ENCODE data around the gene BIN1.
A peak's percentile ranks its signal among the peaks of the same experiment; 100 is the strongest.
"Not testable (repeated sequence)": the region's sequence is repeated elsewhere in the genome, so short reads cannot be mapped to it uniquely, and the experiment has no call there.

Gene BIN1

GRCh38 chr2:127134235-127134634 lies 27.3 kb upstream of the BIN1 start:
- H3K27ac ChIP-seq (ENCODE audit: low read length): no peak overlapping the region
- H3K4me3 ChIP-seq (ENCODE audit: low read length): no peak overlapping the region
- no peaks in the 10 kb centered on the region for H3K36me3 ChIP-seq (ENCODE audit: control insufficient read depth, insufficient read depth, low read length)
- H3K9me3 ChIP-seq (ENCODE audit: control insufficient read depth, insufficient read depth, low read length): no peaks in the 10 kb centered on the region
- no peak for DNase-seq (ENCODE audit: low read depth, low spot score)
- no peaks in the 10 kb centered on the region for H3K27me3 ChIP-seq (ENCODE audit: control insufficient read depth, insufficient read depth, low read length)
- no CpG with 5 or more reads among the region's 4 CpGs for WGBS (ENCODE audit: insufficient coverage, insufficient read length)
- no peaks in the 10 kb centered on the region for H3K4me1 ChIP-seq (ENCODE audit: control insufficient read depth, insufficient read depth, low read length)

DNA sequence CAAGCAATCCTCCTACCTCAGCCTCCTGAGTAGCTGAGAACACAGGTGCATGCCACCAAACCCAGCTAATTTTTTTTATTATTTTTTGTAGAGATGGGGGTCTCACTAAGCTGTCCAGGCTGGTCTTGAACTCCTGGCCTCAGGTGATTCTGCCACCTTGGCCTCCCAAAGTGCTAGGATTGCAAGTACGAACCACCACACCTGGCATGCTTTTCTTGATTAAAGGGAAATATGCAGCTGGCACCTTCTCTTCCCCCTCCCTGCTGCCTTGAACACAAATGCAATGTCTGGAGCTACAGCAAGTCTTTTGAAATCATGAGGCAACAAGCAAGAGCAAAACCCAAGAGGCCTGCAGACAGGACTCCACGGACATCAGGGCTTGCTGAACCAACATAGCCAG lies 26.8 kb upstream of the BIN1 start:
- Histone ChIP-seq H3K27me3 (ENCODE audit: control insufficient read depth, insufficient read depth, low read length) (no peaks in the 10 kb centered on the region), H3K36me3 (ENCODE audit: control insufficient read depth, insufficient read depth, low read length) (no peaks in the 10 kb centered on the region), H3K9me3 (ENCODE audit: control insufficient read depth, insufficient read depth, low read length) (no peaks in the 10 kb centered on the region), H3K4me1 (ENCODE audit: control insufficient read depth, insufficient read depth, low read length) (no peaks in the 10 kb centered on the region), H3K27ac (ENCODE audit: low read length) (no peak overlapping the region), H3K4me3 (ENCODE audit: low read length) (no peak overlapping the region)
- no peak for DNase-seq (ENCODE audit: low read depth, low spot score)
- no CpG with 5 or more reads among the region's 2 CpGs for WGBS (ENCODE audit: insufficient coverage, insufficient read length)

- Histone ChIP-seq H3K27ac (ENCODE audit: low read length) (no peak overlapping the region), H3K9me3 (ENCODE audit: control insufficient read depth, insufficient read depth, low read length) (no peaks in the 10 kb centered on the region), H3K4me3 (ENCODE audit: low read length) (no peak overlapping the region), H3K36me3 (ENCODE audit: control insufficient read depth, insufficient read depth, low read length) (no peaks in the 10 kb centered on the region), H3K4me1 (ENCODE audit: control insufficient read depth, insufficient read depth, low read length) (no peaks in the 10 kb centered on the region), H3K27me3 (ENCODE audit: control insufficient read depth, insufficient read depth, low read length) (no peaks in the 10 kb centered on the region)
- DNase-seq (ENCODE audit: low read depth, low spot score): no peak
- no CpG with 5 or more reads among the region's 4 CpGs for WGBS (ENCODE audit: insufficient coverage, insufficient read length)
Measured at GRCh38 chr2:127130421-127130820, 23.5 kb upstream of the BIN1 start.

- Histone ChIP-seq H3K27me3 (ENCODE audit: control insufficient read depth, insufficient read depth, low read length) (no peaks in the 10 kb centered on the region), H3K9me3 (ENCODE audit: control insufficient read depth, insufficient read depth, low read length) (no peaks in the 10 kb centered on the region)
Measured at GRCh38 chr2:127129937-127130336, 23.0 kb upstream of the BIN1 start.

GRCh38 chr2:127128445-127128904 lies 21.5 kb upstream of the BIN1 start:
- Histone ChIP-seq H3K27ac (ENCODE audit: low read length) (no peak overlapping the region), H3K4me3 (ENCODE audit: low read length) (no peak overlapping the region), H3K27me3 (ENCODE audit: control insufficient read depth, insufficient read depth, low read length) (no peaks in the 10 kb centered on the region), H3K9me3 (ENCODE audit: control insufficient read depth, insufficient read depth, low read length) (no peaks in the 10 kb centered on the region), H3K36me3 (ENCODE audit: control insufficient read depth, insufficient read depth, low read length) (no peaks in the 10 kb centered on the region), H3K4me1 (ENCODE audit: control insufficient read depth, insufficient read depth, low read length) (no peaks in the 10 kb centered on the region)
- no CpG with 5 or more reads among the region's 8 CpGs for WGBS (ENCODE audit: insufficient coverage, insufficient read length)
- peak; percentile 66 for DNase-seq (ENCODE audit: low read depth, low spot score)

More at GRCh38 chr2:127129937-127130336, 23.0 kb upstream of the BIN1 start:
- Histone ChIP-seq H3K4me3 (ENCODE audit: low read length) (no peak overlapping the region), H3K4me1 (ENCODE audit: control insufficient read depth, insufficient read depth, low read length) (no peaks in the 10 kb centered on the region), H3K27ac (ENCODE audit: low read length) (no peak overlapping the region), H3K36me3 (ENCODE audit: control insufficient read depth, insufficient read depth, low read length) (no peaks in the 10 kb centered on the region)
- no peak for DNase-seq (ENCODE audit: low read depth, low spot score)
- no CpG with 5 or more reads among the region's 11 CpGs for WGBS (ENCODE audit: insufficient coverage, insufficient read length)

- no peaks in the 10 kb centered on the region for H3K4me1 ChIP-seq (ENCODE audit: control insufficient read depth, insufficient read depth, low read length)
- no peak overlapping the region for H3K4me3 ChIP-seq (ENCODE audit: low read length)
- WGBS (ENCODE audit: insufficient coverage, insufficient read length): no CpG with 5 or more reads among the region's 1 CpG
- no peak for DNase-seq (ENCODE audit: low read depth, low spot score)
- H3K27me3 ChIP-seq (ENCODE audit: control insufficient read depth, insufficient read depth, low read length): no peaks in the 10 kb centered on the region
- H3K27ac ChIP-seq (ENCODE audit: low read length): no peak overlapping the region
- H3K36me3 ChIP-seq (ENCODE audit: control insufficient read depth, insufficient read depth, low read length): no peaks in the 10 kb centered on the region
- peaks cover 3% of the 10 kb centered on the region for H3K9me3 ChIP-seq (ENCODE audit: control insufficient read depth, insufficient read depth, low read length)
Measured at GRCh38 chr2:127125821-127126220, 18.9 kb upstream of the BIN1 start.

GRCh38 chr2:127124426-127124825 lies 17.5 kb upstream of the BIN1 start:
- Histone ChIP-seq H3K36me3 (ENCODE audit: control insufficient read depth, insufficient read depth, low read length) (no peaks in the 10 kb centered on the region), H3K4me1 (ENCODE audit: control insufficient read depth, insufficient read depth, low read length) (no peaks in the 10 kb centered on the region), H3K4me3 (ENCODE audit: low read length) (no peak overlapping the region), H3K9me3 (ENCODE audit: control insufficient read depth, insufficient read depth, low read length) (peaks cover 3% of the 10 kb centered on the region), H3K27me3 (ENCODE audit: control insufficient read depth, insufficient read depth, low read length) (no peaks in the 10 kb centered on the region), H3K27ac (ENCODE audit: low read length) (no peak overlapping the region)
- no CpG with 5 or more reads among the region's 8 CpGs for WGBS (ENCODE audit: insufficient coverage, insufficient read length)
- DNase-seq (ENCODE audit: low read depth, low spot score): no peak

DNA sequence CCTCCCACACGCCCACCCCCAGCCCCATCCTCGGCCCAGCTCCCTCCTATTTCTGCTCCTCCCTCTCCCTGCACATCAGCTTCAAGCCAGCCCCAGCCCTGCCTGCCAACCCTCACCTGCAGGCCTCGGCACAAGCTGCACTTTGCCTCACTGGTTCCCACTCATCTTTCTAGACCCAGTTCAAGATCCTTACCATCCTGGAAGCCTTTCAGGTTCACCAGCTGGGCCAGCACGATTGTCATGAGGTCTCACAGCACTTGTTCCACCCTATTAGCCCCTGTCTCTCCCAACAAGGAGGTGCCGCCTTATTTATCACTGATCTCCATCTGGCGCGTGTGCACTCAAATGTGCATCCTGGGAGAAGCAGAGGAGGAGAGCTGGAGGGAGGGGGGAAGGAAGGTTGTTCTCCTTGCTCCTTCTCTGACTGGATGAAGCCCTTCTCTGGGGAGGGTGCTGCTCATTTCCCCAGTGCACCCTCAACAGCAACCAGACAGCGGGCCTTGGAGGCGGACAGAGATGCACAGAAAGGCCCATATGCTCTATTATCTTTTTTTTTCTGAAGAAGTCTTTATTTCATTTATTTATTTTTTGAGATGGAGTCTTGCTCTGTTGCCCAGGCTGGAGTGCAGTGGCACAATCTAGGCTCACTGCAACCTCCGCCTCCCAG lies 15.5 kb upstream of the BIN1 start:
- H3K27me3 ChIP-seq (ENCODE audit: control insufficient read depth, insufficient read depth, low read length): no peaks in the 10 kb centered on the region; the same call in 1 of the 2 replicates
- no CpG with 5 or more reads among the region's 10 CpGs for WGBS (ENCODE audit: insufficient coverage, insufficient read length)
- peaks cover 3% of the 10 kb centered on the region for H3K9me3 ChIP-seq (ENCODE audit: control insufficient read depth, insufficient read depth, low read length)
- no peaks in the 10 kb centered on the region for H3K36me3 ChIP-seq (ENCODE audit: control insufficient read depth, insufficient read depth, low read length)
- H3K27ac ChIP-seq (ENCODE audit: low read length): no peak overlapping the region
- H3K4me3 ChIP-seq (ENCODE audit: low read length): no peak overlapping the region
- no peaks in the 10 kb centered on the region for H3K4me1 ChIP-seq (ENCODE audit: control insufficient read depth, insufficient read depth, low read length)
- no peak for DNase-seq (ENCODE audit: low read depth, low spot score)

DNA sequence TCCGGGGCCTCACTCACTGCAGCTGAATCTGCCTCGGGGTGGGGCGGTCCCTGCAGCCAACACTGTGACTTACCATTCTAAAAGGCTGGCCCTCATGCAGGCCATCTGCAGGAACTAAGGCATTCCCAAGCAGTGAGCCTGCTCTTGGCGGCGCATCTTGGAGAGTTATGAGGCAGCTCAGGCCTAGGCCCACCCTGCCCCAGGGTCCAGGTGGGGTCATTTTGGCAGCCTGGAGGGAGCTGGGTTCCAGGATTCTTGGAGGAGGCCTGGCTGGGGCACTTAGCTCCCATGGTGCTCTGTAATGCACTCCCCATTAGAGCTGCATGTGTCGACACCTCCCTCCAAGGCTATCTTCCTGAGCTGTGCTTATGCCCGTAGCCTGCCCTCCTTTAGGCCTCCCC lies 14.8 kb upstream of the BIN1 start:
- peaks cover 3% of the 10 kb centered on the region for H3K9me3 ChIP-seq (ENCODE audit: control insufficient read depth, insufficient read depth, low read length)
- H3K27me3 ChIP-seq (ENCODE audit: control insufficient read depth, insufficient read depth, low read length): no peaks in the 10 kb centered on the region; the same call in 1 of the 2 replicates
- H3K4me1 ChIP-seq (ENCODE audit: control insufficient read depth, insufficient read depth, low read length): no peaks in the 10 kb centered on the region
- no peak overlapping the region for H3K4me3 ChIP-seq (ENCODE audit: low read length)
- no CpG with 5 or more reads among the region's 7 CpGs for WGBS (ENCODE audit: insufficient coverage, insufficient read length)
- no peak overlapping the region for H3K27ac ChIP-seq (ENCODE audit: low read length)
- no peaks in the 10 kb centered on the region for H3K36me3 ChIP-seq (ENCODE audit: control insufficient read depth, insufficient read depth, low read length)
- no peak for DNase-seq (ENCODE audit: low read depth, low spot score)

- H3K36me3 ChIP-seq (ENCODE audit: control insufficient read depth, insufficient read depth, low read length): no peaks in the 10 kb centered on the region
- H3K4me1 ChIP-seq (ENCODE audit: control insufficient read depth, insufficient read depth, low read length): no peaks in the 10 kb centered on the region
- WGBS (ENCODE audit: insufficient coverage, insufficient read length): no CpG with 5 or more reads among the region's 1 CpG
- DNase-seq (ENCODE audit: low read depth, low spot score): no peak
- no peaks in the 10 kb centered on the region; the same call in 1 of the 2 replicates for H3K27me3 ChIP-seq (ENCODE audit: control insufficient read depth, insufficient read depth, low read length)
- H3K4me3 ChIP-seq (ENCODE audit: low read length): no peak overlapping the region
- H3K27ac ChIP-seq (ENCODE audit: low read length): no peak overlapping the region
- peaks cover 3% of the 10 kb centered on the region for H3K9me3 ChIP-seq (ENCODE audit: control insufficient read depth, insufficient read depth, low read length)
Measured at GRCh38 chr2:127121353-127121752, 14.4 kb upstream of the BIN1 start.

- not testable (repeated sequence) for H3K27me3 ChIP-seq (ENCODE audit: control insufficient read depth, insufficient read depth, low read length)
Measured at GRCh38 chr2:127120408-127120807, 13.5 kb upstream of the BIN1 start.

More at GRCh38 chr2:127120408-127120807, 13.5 kb upstream of the BIN1 start:
- H3K36me3 ChIP-seq (ENCODE audit: control insufficient read depth, insufficient read depth, low read length); H3K9me3 ChIP-seq (ENCODE audit: control insufficient read depth, insufficient read depth, low read length); H3K4me3 ChIP-seq (ENCODE audit: low read length); H3K4me1 ChIP-seq (ENCODE audit: control insufficient read depth, insufficient read depth, low read length); DNase-seq (ENCODE audit: low read depth, low spot score); H3K27ac ChIP-seq (ENCODE audit: low read length): not testable (repeated sequence)
- WGBS (ENCODE audit: insufficient coverage, insufficient read length): no CpG with 5 or more reads among the region's 20 CpGs

Measured in iPS DF 6.9 (cell line).